ENCODE results near the gene RNF32.

- TF ChIP-seq CTCF (CRISPR knock-in tag; IDR thresholded peaks at IDR 0.05) (no peak), HNRNPLL (IDR thresholded peaks at IDR 0.05; ENCODE audit: low read depth, low read length, poor library complexity, severe bottlenecking) (no peak), MNT (IDR thresholded peaks at IDR 0.05) (no peak), E2F5 (CRISPR knock-in tag; conservative IDR thresholded peaks at IDR 0.05) (no peak), HDAC6 (IDR thresholded peaks at IDR 0.05; ENCODE audit: low read depth, low read length) (no peak), ZNF468 (CRISPR knock-in tag; IDR thresholded peaks at IDR 0.05) (no peak), ZNF282 (IDR thresholded peaks at IDR 0.05; ENCODE audit: partially characterized antibody) (no peak), JUN (CRISPR knock-in tag; IDR thresholded peaks at IDR 0.05) (no peak), KAT8 (CRISPR knock-in tag; IDR thresholded peaks at IDR 0.05) (no peak)
These were observed 4.8 kb upstream of the RNF32 start for GRCh38 chr7:156635529-156636385.

Measured in HepG2 (cell line).